Activated CD4-positive, alpha-beta T cell treated with anti-CD3 and anti-CD28 coated beads for 1 hour (primary cell): ENCODE measurements around the gene DFFA.
A peak's percentile ranks its signal among the peaks of the same experiment; 100 is the strongest.
"Not testable (repeated sequence)": the region's sequence is repeated elsewhere in the genome, so short reads cannot be mapped to it uniquely, and the experiment has no call there.

Experiments
- DNase-seq: peaks from one replicate; pipeline ENCODE4 v3.0.0-alpha.2; 2020

Gene DFFA

DNA sequence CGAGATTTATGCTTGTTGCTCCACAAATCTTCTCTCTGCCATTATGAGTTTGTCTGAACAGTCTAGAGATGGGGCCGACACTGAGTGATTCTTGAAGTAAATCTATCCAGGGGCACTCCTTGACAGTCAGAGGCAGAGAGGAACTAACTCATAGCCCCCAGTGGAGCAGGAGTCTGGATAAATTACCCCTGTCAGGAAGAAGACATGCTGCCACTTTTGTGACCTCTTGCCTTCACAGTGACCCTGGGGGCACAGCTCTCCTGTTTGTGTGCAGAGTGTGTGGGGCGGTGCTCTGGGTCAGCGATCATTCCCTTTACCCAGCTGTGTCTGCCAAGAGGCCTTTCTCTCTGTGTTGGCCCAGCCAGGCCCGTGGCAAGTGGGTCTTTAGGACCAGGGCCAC lies 31.9 kb upstream of the DFFA start:
- DNase-seq, result no peak

DNA sequence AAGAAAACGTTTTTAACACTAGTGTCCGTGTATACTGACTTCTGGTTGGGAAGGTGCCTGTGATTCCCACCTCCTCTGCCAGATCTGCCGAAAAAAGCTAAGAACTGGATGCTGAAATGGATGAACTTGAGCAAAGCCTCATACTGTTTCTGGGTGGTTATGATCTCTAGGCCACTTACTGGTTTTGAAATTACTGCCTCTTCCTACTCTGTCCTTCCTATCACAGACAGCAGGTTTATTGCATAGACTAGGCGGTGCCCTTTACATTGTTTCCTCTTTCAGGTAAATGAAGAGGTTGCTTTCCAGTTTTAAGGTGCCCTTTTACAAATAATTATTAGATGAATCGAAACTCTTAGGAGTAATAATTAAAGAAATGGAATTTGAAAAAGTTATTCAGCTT lies 29.9 kb upstream of the DFFA start:
- DNase-seq, result no peak

GRCh38 chr1:10498231-10498630 lies 25.9 kb upstream of the DFFA start:
- no peak for DNase-seq

DNA sequence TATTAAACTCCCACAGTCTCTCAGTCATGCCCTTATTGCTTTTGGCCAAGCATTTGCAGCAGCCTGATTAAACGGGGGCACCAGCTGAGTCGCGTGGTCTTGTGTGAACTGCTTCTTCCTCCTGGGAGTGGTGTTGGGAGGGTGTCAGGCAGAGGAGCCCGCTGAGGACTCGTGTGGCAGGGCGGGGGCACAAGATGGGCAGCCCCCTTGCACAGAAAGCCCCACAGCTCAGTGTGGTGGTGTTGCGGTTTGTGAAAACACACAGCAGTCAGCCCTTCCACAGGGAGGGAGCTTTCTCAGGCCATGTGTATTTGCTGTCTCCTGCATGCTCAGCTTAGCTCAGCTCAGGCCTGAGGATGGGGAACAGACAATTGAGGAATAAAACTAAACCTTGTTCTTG lies 24.8 kb upstream of the DFFA start:
- no peak for DNase-seq

DNA sequence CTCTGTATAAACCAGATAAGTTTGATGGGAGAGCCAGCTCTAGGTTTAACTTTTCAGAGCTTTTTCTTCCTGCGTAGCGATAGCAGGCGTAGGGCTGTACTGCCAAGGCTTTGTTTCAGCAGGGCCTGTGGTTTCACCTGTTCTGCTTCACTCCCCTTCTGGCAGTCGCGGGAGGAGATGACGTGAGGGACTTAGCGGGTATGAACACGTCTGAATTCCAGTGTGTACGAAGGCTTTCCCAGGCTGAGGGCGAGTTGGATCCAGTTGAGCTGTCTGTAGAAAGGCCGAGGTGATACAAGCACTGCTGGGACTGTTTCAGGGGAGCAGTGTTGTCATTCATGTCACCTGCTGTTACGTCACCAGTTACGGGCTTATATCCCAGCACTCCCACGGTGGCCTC lies 23.6 kb upstream of the DFFA start:
- DNase-seq, result peak; percentile 18

DNA sequence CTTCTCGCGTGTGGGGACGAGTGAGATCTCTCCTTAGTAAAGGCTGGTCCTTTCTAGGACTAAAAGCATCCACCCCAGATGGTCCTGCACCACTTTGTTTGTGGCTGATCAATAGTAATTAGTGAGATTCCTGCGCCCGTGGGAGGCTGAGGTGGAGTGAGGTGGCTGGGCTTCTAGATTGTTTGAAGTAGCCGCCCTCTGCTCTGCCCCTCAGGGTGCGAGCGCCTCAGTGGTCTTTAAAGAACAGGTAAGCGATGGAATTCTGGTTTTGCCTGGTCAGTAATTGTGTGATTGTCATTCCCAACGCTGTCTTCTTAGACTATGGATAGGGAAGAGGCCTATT lies 23.1 kb upstream of the DFFA start:
- DNase-seq, result no peak

DNA sequence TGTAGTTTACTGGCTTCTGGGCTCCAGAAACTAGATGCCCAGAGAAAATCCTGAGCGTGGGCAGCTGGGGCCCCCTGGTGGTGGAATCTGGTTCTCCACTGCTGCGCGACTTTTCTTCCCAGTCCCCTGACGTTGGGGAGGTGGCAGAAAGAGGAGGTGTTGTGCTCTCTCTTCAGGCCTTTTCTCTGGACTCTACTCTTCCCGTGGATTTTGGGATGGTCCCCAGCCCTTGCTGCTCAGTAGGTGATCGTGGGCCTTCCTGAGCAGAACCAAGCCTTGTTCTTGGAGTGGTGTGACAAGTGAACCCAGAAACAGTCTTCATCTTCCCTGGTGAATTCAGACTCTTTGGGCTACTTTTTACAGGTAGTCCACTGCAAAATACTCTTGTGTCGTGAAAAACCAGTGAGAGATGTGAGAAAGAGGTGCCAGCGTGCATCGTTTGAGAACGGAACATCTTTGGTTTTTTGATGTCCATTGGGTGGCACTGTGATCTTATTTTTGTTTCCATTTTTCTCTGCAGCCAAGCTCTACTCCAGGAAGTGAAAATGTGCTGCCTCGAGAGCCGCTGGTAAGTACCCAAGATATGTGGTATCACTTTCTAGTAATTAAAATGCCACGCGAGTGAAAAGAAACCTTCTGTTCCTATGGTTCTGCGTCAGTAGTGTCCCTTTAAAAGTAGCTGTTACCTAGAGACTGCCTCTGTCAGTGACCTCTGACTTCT lies 22.6 kb upstream of the DFFA start:
- peak; percentile 72 for DNase-seq

DNA sequence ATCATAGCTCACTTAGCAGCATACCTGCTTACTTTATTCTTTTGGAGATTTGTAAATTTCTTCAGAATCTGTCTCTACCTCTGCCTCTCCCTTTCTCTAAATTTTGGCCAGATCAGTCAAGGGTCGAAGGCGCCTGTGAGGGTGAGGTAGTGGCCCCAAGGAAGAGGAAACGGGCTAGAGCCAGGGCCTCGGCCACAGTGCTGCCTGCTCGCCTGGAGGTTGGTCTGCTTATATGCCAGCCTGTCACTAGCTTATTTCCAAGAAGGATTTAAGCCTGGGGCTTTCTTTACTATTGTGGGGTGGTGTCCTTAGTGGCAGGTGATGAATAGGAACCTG lies 22.1 kb upstream of the DFFA start:
- DNase-seq, result no peak

- no peak for DNase-seq
These were observed 18.1 kb upstream of the DFFA start for GRCh38 chr1:10490286-10490970.

DNA sequence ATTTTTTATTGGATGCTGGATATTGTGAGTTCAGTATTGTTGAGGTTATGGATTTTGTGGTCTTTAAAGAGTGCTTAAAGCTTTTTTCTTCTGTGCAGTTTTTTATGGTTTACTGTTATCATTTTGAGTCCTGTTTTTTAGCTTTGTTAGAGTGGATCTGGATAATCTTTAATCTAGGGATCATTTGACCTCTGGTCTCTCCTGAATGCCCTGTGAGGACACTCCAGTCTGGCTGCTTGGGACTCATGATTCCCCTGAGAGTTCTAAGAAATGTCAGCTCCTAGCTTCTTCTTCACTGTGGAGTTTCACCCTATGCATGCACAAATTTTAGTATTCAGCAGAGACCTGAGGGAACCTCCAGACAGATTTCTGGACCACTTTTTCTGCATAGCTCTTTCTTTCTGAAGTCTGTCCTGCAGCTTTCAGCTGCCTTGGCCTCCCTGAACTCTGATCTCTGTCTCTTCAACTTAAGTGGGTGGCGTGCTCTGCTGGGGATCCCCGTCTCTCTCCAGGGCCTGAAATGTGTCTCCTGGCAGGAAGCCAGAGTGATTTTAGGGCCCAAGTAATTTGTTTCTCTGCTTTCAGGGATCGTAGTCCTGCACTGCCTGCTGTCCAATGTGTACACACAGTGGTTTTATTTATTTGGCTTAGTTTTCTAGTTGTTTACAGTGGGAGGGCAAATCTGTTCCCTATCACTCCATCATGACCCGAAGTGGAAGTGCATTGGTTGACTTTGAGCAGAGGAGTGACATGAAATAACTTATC lies 17.1 kb upstream of the DFFA start:
- DNase-seq, result no peak

DNA sequence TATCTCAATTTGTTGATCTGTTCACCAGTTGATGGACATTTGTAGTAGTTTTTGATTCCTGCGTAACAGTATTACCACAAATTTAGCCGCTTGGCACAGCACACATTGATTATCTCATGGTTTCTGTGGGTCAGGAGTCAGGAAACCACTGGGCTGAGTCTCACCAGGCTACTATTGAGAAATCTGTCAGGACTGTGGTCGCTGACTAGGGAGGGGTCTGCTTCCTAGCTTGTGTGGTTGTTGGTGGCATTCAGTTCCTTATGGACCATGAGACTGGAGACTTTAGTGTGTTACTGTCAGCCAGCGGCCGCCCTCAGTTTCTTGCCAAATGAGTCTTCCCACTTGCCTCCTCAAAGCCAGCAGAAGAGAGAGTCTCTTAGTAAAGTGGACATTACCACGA lies 12.2 kb upstream of the DFFA start:
- DNase-seq, result no peak

DNA sequence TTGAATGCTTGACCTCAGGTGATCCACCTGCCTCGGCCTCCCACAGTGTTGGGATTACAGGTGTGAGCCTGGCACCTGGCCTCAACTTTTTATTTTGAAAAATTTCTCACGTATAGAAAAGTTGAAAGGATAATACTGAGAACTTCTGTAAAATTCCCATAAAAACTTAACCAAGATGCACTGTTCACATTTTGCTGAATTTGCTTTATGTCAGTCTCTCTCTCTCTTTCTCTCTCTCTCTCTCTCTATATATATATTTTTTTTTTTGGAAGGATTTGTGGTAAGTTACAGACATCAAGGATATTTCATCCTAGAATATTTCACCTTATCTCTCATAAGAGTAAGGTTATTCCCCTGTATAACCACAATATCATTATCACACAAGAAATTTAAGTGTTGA lies 8.3 kb upstream of the DFFA start:
- no peak for DNase-seq

- no peak for DNase-seq
These were observed 7.0 kb upstream of the DFFA start for GRCh38 chr1:10479296-10479695.

- DNase-seq, result no peak
These were observed 3.2 kb upstream of the DFFA start for GRCh38 chr1:10475510-10475909.

GRCh38 chr1:10474613-10475507 lies 2.5 kb upstream of the DFFA start, which contains the start of gene PEX14:
PEX14 (plus strand) TSS chr1:10474950; CDS start chr1:10474967, 17 bp downstream.
- peak; percentile 74 for DNase-seq

DNA sequence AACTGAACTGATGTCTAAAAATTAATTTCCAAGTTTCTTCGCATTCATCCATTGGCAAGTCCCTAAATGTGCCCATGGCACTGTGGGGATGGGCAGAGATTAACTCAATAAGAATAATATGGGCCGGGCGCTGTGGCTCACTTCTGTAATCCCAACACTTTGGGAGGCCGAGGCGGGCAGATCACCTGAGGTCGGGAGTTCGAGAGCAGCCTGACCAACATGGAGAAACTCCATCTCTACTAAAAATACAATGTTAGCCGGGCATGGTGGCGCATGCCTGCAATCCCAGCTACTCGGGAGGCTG lies 1.9 kb upstream of the DFFA start:
- DNase-seq, result not testable (repeated sequence)

- DNase-seq, result no peak
These were observed 926 bp upstream of the DFFA start for GRCh38 chr1:10473145-10473765.

DNA sequence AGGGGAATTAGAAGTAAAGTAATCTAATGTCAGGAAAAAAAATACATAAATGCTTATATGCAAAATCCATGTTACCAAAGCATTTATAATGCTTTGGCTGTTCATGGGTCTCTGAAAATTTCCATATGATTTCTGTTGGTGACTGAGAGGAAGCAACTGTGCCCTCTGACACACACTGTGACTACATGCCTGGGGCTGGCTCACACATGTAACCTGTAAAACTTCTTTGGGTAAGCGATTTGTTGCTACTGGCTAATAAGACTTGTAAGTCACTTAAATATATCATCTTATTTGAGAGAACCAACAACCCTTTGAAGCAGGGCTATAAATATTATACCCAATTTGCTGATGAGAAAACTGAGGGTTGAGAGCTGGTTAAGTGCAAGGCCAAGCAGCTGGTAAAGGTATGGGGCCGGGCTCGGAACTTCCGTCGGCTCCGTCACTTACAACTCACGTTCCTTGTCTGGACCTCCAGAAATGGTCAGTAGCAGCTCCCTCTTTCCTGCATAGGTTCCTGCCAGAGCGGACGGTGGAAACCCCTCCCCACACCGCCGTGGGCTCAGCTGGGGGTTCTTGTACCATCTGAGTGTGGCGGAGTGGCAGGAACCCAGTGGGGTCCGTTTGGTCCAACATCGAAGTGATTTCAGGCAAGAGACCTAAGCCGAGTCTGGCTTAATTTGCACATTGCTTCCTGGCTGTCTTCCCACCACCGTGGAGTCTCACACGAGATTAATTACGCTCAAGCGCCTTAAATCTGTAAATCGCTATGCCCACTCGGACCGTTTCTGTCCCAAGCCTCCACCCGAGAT lies 714 bp downstream of the DFFA start:
- DNase-seq, result no peak

DNA sequence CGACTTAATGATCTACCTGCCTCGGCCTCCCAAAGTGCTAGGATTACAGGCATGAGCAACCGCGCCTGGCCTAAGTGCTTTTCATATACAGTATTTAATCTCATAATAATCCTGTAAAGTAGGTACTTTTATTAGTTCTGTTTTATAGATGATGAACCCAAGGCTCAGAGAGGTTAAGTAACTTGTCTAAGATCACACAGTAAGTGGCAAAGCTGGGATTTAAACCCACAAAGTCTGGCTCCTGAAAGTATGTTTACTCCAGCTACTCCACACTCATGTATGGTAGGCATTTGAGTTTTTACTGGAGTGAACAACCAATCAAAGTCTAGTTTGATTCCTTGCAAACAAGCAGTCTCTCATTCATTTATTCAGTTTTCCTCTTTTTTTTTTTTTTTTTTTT lies 2.3 kb downstream of the DFFA start:
- DNase-seq, result no peak

- no peak for DNase-seq
These were observed 5.3 kb downstream of the DFFA start for GRCh38 chr1:10467078-10467477.

DNA sequence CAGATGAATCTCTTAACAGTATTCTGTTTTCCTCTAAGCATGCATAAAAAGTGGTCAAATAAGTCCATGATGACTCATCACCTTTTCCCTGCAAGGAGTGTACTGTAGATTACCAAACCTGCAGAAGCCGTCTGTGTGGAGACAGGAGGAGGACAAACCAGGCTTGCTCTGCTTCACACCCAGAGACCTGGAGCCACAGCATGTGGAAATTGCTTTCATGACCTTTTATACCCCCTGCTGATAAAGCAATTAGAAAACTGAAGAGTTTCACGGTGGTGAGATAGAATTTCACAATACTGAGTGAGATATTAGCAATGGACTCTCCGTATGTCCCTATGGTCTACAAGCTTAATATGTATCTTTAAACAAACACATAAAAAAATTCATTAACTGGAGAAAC lies 13.1 kb downstream of the DFFA start:
- no peak for DNase-seq

- DNase-seq, result no peak
These were observed 14.5 kb downstream of the DFFA start for GRCh38 chr1:10457875-10458274.
